GM18870 (cell line): Measurements from ENCODE around the gene NEDD9.

Experiments used
- ATAC-seq: cut with Tn5 transposase; IDR thresholded peaks from one replicate; pipeline ENCODE4 v1.9.1; 2021; ENCODE audit warnings: moderate library complexity; ENCODE audit not compliant: unreplicated experiment

NEDD9 gene

DNA sequence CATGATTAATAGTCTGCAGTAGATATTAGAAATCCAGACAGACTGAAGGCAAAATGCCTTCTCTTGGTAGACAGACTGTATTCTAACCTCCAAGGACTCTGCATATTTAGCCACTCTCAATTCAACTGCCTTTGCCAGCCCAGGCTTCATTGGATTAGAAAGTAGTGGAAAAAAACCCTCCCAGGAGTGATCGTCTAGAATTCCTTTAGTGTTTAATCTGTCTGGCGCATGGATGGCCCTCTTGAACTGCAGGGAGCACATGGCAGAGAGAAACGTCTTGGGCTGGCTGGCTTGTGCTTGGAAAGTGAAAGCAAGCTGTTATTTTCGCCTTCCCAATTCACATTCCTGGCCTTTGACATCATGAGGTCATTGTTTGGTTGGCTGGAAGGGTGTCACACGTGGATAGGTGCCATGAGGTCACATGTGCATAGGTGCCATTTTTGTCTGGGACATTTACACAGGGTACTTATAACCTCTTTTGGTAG lies 30.9 kb upstream of the NEDD9 start:
- no peak for ATAC-seq

DNA sequence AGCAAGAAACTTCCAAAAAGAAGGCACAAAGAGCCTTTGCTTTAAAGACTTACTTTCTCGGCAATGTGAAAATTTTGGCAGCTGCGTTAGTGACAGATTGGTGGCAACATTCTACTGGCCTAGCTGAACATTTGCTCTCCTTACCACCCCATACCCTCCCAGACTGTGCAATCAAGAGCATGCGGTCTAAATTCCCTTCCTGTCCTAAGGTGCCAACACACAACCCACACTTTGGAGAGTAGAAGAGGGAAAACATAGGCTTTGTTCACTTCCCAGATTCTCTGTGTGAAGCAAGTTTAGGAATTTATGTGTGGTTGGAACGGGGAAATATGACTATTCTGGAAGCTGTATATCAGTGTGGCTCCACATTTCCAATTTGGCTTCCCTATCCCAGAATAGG lies 29.8 kb upstream of the NEDD9 start:
- no peak for ATAC-seq

DNA sequence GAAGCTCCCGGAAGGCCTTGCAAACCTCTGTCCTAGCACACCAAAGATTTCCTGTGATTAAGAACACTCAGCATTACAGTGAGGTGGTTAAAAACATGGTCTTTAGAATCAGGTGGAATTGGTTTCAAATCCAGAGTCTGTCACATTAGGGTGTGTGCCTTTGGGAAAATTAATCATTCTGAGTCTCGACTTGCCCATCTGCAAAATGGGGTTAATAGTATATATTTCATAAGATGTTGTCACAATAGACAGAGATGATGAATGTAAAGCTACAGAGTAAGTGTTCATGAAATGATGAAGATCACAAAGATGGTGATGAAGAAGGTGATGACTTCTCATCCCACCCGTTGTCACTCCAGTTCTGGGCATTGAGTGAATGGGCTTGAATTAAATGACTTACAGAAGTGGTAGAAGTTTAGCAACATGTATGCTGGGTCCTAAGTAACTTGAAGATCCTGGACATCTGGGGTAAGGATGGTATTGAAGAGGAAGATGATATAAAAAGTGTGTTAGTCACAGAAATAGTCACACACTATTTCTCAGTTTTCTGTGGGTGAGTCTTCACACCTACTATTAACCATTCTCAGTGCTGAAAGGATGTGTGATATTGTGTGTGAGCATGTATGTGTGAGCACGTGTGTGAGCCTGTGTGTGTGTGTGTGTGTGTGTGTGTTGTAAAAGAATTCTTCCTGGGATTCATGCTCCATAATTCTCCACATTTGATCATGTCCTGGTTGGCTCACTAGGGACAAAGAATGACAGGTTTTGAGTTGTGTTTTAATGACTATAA lies 28.0 kb upstream of the NEDD9 start:
- ATAC-seq = no peak

DNA sequence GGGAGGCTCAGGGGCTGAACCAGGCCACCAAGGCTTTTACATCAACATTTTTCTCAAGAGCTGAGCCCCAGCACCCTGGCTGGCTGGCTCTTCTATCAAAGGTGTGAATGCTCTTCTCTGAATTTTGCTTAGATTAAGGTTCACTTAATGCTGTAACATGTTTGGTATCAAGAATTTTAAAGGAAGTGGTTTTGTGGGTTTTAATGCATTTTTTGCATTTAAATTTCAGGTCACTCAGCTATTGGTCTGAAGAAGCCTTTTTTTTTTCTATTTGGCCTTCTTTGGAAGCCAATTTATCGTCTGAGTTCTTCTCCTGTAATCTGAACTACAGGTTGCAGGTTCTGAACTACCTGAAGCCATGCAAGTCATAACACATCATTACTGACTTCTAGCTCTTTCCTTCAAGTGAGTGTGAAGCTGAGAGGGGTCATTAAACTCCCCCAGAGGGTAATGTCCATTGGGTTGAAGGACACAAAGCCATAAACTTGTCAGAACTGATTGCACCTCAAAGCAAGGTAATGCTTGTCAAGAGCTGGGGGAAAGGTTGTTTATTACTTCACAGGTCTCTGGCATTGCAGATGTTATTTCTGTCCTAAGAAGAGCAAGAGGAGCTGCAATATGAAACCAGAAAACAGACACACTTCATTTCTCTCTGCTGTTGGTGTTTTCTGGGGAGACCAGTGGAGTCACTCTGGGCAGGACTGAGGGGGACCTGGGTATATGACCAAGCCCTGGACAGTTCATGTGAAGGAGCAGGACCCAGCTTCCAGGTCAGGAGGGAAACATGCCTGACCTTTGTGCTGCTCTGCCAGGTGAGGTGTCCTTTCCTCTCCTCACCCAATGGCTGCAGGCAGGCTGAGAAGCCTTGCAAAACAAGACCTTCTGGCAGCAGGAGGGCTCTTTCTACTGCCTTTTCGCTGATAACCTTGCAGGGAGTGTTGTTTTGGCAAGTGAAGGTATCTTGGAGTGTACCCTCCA lies 26.1 kb upstream of the NEDD9 start:
- no peak for ATAC-seq

DNA sequence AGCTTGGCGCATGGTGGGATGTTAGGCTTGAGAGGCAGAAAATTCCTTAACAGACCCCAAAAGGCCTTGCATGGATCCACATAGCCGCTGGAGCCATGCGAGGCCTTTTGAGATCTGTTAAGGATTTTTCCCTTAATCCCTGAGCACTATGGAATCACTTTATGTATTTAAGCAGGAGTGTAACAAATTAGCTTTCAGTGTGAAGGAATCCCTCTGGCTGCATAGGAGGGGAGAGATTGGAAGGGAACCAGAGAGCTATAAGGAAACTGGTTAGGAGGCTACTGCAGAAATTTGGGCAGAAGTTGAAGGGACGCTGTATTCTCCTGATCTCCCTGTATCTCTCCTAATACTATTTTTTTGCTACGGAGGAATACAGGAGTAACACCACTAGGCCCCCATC lies 23.1 kb upstream of the NEDD9 start:
- no peak for ATAC-seq

DNA sequence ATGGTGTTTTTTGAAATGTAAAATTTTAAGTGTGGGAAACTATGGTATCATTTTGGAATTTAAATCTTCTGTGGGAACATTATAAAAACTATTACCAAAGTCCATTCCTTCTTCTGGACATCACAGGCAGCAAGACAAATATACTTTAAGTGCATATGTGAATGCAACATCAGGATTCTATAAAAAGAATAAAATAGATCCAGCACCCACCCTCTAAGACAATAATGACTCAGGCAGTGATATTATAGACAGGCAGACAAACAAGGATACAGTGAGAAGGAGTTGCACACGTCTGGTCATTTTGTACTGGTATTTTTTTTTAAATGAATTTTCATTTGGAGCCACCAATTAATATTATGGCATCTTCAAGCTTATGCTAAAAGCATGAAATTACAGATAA lies 21.1 kb upstream of the NEDD9 start:
- ATAC-seq = no peak

DNA sequence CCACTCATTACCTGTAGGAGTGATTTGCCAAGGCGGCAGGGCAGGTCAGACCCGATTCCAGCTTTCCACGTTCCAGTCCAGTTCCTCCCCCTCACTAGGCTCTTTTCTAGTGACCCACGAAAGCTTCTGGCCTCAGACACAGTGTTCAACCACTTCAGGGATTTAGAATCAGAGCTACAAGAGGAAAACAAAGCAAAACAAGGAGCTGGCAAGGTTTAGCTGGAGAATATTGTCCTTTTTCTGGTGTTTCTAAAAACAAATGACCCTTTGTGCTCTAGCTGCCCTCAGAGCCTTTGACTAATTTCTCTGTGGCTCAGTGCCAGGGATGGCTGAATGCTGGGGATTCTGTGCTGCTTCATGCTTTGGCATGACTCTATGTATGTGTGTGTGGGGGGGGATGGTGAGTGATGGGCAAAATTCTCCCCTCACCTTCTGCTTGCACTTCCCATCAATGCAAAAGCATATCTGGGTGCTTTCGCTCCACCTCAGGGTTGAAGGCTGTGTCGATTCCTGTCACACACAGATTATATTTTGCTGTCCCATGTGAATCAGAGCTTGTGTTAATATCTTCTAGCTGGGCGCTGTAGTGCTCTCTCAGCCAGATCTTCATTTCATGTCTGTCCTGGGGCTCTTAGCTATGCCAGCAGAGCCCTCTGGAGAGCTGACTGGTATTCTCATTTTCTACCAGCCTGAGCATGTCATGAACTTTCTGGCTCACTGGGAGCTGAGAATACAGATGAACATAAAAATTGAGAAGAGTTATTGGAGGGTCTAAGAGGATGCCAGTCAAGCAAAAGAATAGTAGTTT lies 19.3 kb upstream of the NEDD9 start:
- ATAC-seq = no peak

DNA sequence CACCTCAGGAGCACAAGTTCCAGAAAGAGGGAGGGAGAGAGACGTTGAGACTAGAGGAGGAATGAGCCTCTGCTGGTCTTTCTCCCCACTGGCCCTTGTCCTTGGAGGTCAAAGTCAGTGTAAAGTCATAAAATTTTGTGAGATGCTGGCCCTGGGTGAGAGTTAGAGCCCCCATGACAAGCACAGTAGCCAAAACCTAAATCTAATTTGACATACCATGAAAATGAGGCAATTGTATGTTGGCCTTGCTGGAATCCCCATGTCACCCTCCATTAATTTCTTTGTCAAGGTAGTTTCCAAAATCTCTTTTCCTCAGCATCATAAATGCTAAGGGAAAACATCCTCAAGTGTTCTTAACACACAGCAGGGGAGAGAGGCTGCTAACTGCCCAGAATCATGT lies 17.6 kb upstream of the NEDD9 start:
- ATAC-seq = no peak

DNA sequence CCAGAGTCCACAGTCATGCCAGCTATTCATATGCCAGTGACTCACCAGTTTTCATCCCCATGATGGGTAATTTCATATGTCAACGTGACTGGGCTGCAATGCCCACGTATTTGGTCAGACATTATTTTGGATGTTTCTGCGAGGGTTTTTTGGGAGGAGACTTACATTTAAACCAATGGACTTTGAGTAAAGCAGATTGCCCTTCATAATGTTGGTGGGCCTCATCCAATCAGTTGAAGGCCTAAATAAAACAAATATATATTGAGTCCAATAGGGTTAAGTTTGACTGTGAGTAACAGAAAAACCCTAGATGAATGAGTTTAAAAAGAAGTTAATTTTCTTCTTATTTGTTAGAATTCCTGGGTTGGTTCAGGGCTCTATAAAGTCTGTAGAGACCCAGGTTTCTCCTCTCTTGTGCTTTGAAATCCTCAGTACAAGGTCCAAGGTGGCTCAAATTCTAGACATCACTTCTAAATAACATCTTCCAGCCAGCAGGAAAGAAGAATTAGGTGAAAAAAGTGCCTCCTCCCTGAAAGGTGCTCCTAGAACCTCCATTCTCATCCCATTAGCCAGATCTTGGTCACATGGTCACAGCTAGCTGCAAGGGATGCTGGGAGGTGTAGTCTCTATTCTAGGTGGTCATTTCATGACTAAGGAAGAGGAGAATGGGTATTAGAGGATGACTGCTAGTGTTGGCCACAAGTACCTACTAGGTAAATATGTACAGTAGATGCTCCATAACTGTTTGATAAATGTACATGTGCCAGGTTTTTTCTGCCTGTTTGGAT lies 16.7 kb upstream of the NEDD9 start:
- no peak for ATAC-seq

DNA sequence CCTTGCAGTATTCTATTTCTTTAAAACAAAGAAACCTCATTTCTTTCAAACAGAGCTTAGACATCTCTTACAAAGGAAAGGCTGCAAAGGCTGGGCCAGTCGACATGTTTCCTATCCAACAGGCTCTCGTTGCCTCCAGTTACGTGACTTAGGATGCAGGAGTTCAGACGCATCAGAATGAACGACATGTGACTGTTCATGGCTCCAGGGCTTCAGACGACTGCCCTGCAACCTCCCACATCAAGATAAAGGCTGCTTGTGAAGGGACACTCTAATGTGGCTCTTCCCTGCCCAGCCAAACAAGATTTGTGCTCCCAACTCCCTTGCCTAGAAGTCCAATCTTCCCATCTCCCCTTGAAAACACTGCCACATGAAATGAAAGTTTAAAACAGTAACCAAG lies 14.3 kb upstream of the NEDD9 start:
- ATAC-seq = no peak

DNA sequence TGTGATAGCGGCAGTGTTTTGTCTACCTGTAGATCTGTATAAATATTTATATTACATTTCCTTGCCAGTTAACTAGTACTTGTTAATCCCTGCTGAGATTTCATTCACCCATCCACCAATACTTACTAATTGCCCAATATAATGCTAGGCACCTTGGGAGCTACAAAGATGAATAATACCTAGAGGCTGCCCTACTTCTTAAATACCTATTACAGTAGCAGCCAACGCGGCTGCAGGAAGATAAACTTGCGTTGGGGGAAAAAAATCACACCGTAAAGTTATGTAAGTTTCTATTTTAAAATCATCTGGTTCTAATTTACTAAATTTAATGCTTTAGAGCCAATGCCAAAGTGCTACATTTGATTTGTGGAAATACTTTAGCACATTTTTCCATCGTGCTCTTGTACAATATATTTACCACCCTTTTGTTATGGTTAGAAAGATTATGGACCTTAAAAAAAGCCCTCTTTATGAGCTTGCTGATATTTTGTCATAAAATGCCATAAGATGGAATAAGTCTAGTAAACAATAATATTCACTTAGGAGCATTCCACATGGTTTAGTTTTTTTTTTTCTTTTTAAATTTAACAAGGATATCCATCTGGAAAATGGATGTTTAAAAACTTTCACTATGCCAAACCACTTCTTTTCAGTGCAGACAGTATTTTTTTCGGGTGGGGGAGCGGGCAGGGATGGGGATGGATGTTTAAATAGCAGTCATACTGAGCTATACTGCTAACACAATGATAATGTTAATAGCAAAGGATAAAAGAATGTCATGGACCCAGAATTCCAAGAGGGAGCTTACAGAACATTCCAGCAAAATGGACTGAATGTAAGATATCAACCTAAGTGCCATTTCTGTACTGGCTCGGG lies 13.2 kb upstream of the NEDD9 start:
- ATAC-seq = no peak

DNA sequence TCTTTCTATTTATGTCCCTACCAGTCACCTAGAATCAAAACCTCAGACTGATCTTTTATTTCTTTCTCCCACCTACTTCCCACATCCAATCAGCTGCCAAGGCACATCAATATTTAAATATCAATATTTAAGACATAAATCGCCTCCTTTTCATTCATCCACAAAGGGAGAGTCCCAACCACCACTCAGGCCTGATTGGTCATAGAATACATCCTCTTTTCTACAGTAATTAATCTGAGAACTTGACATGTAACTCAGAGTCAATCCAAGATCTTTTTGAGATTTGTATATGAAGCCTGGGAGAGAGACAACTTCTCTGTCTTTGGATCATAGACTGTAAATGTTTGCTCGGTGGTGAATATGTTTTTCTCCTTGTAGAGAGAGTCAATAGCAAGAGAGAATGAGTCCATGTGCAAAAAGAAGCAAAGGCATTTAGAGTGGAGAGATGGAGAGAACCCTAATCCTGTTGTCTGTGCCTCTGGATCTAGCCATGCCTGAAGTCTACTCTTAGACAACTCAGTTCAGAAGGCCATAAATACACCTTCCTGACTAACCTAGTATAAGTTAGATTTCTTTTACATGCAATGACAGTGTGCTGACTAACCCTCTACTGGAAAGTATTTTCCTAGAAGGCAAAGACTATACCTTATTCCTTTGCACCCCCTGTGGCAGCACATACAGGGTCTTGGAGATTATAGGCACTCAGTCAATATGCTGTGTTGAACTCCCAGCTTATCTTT lies 12.1 kb upstream of the NEDD9 start:
- ATAC-seq = no peak

DNA sequence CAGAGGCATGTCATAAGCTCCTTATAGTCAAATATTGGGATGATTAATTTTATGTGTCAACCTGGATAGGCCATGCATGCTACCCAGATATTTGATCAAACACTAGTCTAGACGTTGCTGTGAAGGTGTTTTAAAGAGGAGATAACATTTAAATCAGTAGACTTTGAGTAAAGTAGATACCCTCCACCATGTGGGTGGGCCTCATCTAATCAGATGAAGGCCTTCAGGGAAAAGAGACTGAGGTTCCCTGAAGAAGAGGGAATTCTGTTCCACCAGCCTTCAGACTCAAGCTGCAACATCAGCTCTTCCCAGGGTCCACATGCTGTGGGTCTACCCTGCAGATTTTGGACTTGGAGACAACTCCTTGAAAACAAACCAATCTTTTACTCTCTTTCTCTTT lies 11.4 kb upstream of the NEDD9 start:
- ATAC-seq = no peak

DNA sequence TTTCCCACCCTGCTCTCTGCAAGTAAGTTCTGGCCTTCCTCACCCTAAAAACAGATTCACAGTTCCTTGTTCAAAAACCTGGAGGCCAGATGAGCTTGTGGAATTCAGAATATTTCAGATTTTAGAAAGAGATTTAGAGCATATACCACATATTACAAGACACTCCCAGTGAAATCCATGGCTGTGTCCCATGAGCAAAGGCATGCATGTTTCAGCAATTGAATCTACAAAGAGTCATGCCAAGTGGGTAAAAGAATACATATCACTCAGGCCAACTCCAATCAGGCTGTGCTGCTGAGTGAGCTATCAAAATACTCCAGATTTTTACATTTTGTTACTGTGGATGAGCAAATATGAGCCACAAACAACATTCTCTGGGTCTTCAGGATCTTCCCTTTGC lies 10.2 kb upstream of the NEDD9 start:
- ATAC-seq = no peak

DNA sequence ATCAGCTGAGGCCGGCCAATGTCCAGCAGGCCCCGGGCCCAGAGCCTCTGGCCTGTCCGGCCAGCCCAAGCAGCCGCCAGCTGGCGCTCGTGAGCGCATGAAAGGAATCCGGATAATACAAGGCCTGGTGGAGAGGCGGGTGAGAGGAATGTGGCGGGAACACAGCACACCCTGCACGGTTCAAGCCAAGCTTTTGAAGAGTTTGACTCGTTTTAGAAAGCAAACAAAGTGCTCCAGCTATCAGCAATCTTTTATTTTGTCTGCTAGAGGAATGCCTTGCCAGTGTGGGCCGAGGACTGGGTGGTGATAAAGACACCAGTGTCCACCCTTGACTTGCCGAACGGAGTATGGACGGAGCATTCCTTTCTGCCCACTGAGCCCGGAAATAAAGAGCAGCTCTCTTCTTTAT lies 9.3 kb upstream of the NEDD9 start:
- ATAC-seq = no peak

DNA sequence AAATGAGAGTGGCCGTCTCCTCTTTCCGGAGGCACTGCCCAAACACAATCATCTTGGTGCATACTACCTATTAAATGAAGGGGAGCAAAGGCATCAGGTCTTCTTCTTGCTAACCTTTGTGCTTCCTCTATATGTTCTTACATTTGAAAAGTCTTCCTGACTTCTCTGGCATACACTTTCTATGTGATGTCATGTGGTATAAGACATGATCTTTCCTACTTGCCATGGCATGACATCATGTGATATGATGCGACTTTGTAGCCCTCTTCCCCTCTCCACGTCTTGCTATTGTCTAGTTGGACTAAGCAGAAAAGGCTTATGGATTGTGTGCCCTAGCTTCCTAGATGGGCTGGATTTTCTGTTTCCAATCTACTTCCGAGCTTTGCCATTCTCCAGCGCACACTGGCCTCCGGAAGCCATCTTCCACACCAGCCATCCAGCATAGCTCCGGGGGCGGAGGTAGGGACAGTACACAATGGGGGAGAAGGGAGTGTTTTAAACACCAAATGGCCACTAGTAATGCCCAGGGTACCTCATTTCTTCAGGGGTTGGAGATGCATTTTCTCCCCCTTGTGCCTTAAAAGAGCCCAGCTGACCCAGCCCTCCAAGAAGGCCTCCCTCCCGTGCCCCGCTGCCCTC lies 8.8 kb upstream of the NEDD9 start:
- ATAC-seq = no peak

DNA sequence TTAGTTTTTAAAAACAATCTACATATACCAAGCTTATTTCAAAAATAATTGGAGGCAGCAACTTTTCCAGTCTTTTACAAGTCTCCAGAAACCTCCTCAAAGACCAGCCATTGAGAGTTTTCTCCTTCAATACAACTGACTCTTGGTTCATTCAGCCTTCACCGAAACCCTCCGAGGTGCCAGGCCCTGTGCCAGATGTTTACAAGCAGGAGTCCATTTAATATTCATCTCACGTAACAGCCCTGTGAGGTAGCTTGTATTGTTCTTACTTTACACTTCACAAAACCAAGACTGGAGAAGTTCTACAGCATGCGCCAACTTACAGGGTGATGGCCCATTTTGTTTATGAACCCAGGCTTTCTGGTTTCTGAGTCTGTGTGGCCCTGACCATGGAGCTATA lies 5.5 kb upstream of the NEDD9 start:
- no peak for ATAC-seq

DNA sequence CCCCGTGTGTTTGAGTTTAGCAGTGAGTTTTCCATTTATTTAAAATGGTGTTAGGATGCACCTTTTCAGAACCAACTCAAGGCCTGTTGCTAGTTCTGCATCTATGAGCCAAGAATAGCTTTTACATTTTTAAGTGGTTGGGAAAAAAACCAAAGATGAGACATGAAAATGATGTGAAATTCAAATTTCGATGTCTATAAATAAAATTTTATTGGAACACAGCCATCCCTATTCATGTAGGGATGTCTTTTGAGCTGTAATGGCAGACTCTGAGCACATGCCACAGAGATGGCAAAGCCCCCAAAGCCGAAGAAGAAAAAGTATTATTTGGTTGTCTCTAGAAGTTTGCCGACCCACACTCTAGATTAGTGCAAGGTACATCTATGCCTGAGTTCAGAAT lies 5.0 kb upstream of the NEDD9 start:
- ATAC-seq = no peak
